SIG-M5 (cell line): ENCODE data around the gene SLC22A3.
"Not testable (repeated sequence)": the region's sequence is repeated elsewhere in the genome, so short reads cannot be mapped to it uniquely, and the experiment has no call there.

Source experiments
- DNase-seq: peaks from one replicate; lab custom pipeline; 2025; lab: John Stamatoyannopoulos, UW

SLC22A3 gene

GRCh38 chr6:160373601-160374000 lies 25.4 kb downstream of the SLC22A3 start:
- not testable (repeated sequence) for DNase-seq

GRCh38 chr6:160374836-160375560 lies 26.8 kb downstream of the SLC22A3 start:
- DNase-seq, result no peak

- no peak for DNase-seq
Measured at GRCh38 chr6:160375561-160375949, 27.4 kb downstream of the SLC22A3 start.

GRCh38 chr6:160376445-160376844 lies 28.3 kb downstream of the SLC22A3 start:
- DNase-seq, result no peak

GRCh38 chr6:160378218-160378617 lies 30.0 kb downstream of the SLC22A3 start:
- DNase-seq, result no peak

GRCh38 chr6:160378882-160379281 lies 30.7 kb downstream of the SLC22A3 start:
- DNase-seq, result no peak

- no peak for DNase-seq
Measured at GRCh38 chr6:160379466-160379865, 31.3 kb downstream of the SLC22A3 start.

- DNase-seq, result no peak
Measured at GRCh38 chr6:160382946-160383345, 34.8 kb downstream of the SLC22A3 start.

GRCh38 chr6:160386869-160387530 lies 38.8 kb downstream of the SLC22A3 start:
- DNase-seq, result no peak

- no peak for DNase-seq
Measured at GRCh38 chr6:160387916-160388643, 39.9 kb downstream of the SLC22A3 start.

- DNase-seq, result no peak
Measured at GRCh38 chr6:160388922-160389321, 40.7 kb downstream of the SLC22A3 start.

GRCh38 chr6:160391419-160392116 lies 43.4 kb downstream of the SLC22A3 start:
- no peak for DNase-seq

GRCh38 chr6:160393442-160393841 lies 45.3 kb downstream of the SLC22A3 start:
- DNase-seq, result not testable (repeated sequence)

- no peak for DNase-seq
Measured at GRCh38 chr6:160393891-160394653, 45.9 kb downstream of the SLC22A3 start.

- DNase-seq, result no peak
Measured at GRCh38 chr6:160394654-160395035, 46.5 kb downstream of the SLC22A3 start.

- DNase-seq, result no peak
Measured at GRCh38 chr6:160395187-160395586, 47.0 kb downstream of the SLC22A3 start.

- no peak for DNase-seq
Measured at GRCh38 chr6:160396292-160396691, 48.1 kb downstream of the SLC22A3 start.

- DNase-seq, result no peak
Measured at GRCh38 chr6:160398674-160399271, 50.6 kb downstream of the SLC22A3 start.

- no peak for DNase-seq
Measured at GRCh38 chr6:160400446-160400845, 52.3 kb downstream of the SLC22A3 start.

- DNase-seq, result no peak
Measured at GRCh38 chr6:160408528-160408927, 60.4 kb downstream of the SLC22A3 start.

GRCh38 chr6:160412993-160413392 lies 64.8 kb downstream of the SLC22A3 start:
- DNase-seq, result no peak
